ENCODE measurements around the gene LRCH4. TPM values are rescaled to one million over a fixed set of nuclear protein-coding genes. Genes with fewer than 3 reads are reported as not detected.

Gene LRCH4
- total and polyA plus RNA-seq, 2 of the 8 experiments (the other 6 are each of a cell fraction or from before 2014, with no cell fraction given), result 15.5 to 36.6 TPM

- TF ChIP-seq SP1 (IDR thresholded peaks at IDR 0.05; ENCODE audit: low read depth, low read length), result peak; percentile 87; the same call in 1 of the 2 replicates
- no peak for TF ChIP-seq CHD1 (IDR thresholded peaks at IDR 0.05; ENCODE audit: low read depth, low read length)
- TF ChIP-seq KDM5A (IDR thresholded peaks at IDR 0.05; ENCODE audit: low read length), result no peak
- TF ChIP-seq POLR2A (IDR thresholded peaks at IDR 0.05; ENCODE audit: control extremely low read depth in 1 of 2, low read depth in 2 of 2, low read length in 2 of 2), result peak in 1 of 2 experiments; percentile 33; a peak in 1 of 3 replicates
- no peak for TF ChIP-seq CHD7 (IDR thresholded peaks at IDR 0.05; ENCODE audit: insufficient replicate concordance, low read length)
- no peak for TF ChIP-seq ATF2 (IDR thresholded peaks at IDR 0.05; ENCODE audit: low read length)
- TF ChIP-seq FOSL1 (IDR thresholded peaks at IDR 0.05; ENCODE audit: insufficient read depth, low read depth, low read length), result 0 out of 2 replicates have a peak, but pooled peaks have one; percentile 15
- TF ChIP-seq E2F6 (IDR thresholded peaks at IDR 0.05), result peak; percentile 83
Observed at GRCh38 chr7:100538654-100539435, 47.1 kb downstream of the LRCH4 start, which contains the start of gene AGFG2 (continued).

Data from H1 (cell line).